GM21786 (cell line): ENCODE results near the gene VHLL.

Experiments
- ATAC-seq: cut with Tn5 transposase; IDR thresholded peaks from one replicate; pipeline ENCODE4 v1.9.1; 2021; ENCODE audit not compliant: unreplicated experiment

VHLL gene

GRCh38 chr1:156258859-156259258 lies 40.2 kb downstream of the VHLL start:
- ATAC-seq = no peak

- no peak for ATAC-seq
Measured at GRCh38 chr1:156257711-156258110, 41.4 kb downstream of the VHLL start.

DNA sequence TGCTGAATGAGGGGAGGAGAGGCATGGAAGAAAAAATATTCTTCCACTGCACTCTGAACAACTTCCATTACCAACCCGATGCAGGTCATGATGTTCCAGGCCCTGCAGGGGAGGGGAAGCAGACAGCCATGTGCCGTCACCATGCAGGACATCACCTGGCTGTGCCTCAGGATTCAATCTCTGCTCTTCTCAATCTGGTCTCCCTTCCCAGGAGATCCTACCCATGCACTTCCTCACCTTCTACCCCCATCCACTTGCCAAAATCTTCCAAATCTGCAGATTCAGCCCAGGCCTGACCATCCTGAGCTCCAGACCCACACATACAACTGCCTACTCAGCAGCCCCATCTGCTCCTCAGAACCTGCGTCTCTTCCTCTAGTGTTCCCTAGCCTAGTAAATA lies 45.5 kb downstream of the VHLL start:
- ATAC-seq = no peak

GRCh38 chr1:156251527-156251926 lies 47.6 kb downstream of the VHLL start:
- ATAC-seq = no peak

DNA sequence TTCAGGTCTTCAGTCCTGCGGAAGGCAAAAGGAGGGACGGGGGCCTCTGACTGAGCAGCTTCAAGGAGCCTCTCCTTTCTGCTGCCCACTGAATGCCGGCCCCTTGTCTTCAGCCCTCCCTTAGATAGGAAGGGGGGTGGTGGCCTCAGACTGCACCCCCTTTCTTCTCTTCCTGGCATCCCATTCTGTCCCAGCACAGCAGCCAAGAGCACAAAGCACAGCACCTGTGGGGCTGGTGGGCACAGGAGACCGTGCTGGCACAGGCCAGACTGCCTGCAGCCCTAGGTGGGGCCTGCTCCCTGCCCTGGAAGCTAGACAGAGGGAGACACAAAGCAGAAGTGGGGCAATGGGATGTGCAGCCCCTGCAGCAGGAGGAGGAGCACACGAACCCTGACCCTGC lies 49.5 kb downstream of the VHLL start:
- ATAC-seq = no peak
